HG03521 (cell line): ENCODE results near the gene ZNF17.

Experiments
- ATAC-seq: cut with Tn5 transposase; IDR thresholded peaks from one replicate; pipeline ENCODE4 v1.9.1; 2021; ENCODE audit warnings: mild to moderate bottlenecking, moderate library complexity; ENCODE audit not compliant: unreplicated experiment

Gene ZNF17

DNA sequence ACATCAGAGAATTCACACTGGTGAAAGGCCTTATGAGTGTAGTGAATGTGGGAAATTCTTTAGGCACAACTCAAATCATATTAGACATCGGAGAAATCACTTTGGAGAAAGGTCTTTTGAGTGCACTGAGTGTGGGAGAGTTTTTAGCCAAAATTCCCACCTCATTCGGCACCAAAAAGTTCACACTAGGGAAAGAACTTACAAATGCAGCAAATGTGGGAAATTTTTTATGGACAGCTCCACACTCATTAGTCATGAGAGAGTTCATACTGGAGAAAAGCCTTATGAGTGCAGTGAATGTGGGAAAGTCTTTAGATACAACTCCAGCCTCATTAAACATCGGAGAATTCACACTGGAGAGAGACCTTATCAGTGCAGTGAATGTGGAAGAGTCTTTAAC, 10.1 kb downstream of the ZNF17 start:
- no peak for ATAC-seq

DNA sequence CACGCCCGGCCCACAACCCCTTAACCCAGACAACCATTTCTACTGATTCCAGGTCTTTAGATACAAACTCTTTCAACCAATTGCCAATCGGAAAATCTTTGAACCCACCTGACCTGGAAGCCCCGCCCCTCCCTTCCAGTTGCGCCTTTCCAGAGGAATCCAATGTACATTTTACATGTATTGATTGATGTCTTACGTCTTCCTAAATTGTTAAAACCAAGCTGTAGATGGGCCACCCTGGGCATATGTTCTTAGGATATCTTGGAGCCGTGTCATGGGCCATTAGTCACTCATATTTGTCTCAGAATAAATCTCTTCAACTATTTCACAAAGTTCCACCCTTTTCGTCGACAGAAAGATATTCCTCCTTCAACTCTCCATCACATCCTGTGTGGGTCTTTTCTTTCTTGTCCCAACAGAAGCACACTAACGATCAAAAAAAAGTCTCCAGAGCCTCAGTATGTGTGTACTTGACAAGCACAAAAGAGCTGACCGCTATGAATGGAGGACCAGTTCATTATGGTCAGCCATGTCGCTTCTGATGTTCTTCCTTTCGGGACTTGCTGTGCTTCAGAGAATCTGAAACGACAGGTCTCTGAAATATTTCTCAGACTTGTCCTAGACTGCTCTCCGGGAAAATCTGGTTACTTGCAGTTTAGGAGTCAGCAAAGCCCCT, 23.6 kb downstream of the ZNF17 start:
- no peak for ATAC-seq

- ATAC-seq = peak; percentile 93
Observed at GRCh38 chr19:57435062-57435978, 24.4 kb downstream of the ZNF17 start, which contains the start of gene ZNF749. ZNF749 (plus strand) TSS chr19:57435325; CDS start chr19:57435579, 254 bp downstream.

DNA sequence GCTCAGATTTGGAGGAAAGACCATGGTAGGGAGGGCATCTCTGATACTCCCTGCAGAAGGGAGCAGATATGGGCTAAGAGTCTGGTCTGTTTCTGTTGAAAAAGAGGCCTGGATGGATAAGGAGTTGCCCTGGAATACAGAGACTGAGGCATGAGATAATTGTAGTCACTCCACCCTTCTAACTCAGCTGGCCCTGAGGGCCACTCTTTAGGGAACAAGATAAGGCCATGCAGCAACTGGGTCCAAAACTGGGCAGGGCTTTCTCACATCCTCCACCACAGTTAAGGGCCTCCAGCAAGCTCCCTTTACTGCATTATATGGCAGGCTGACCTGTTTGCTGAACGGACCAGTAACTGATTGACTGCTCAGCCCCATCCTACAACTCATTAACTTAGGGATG, 25.5 kb downstream of the ZNF17 start:
- no peak for ATAC-seq

GRCh38 chr19:57437931-57438330, 27.0 kb downstream of the ZNF17 start:
- ATAC-seq = no peak

GRCh38 chr19:57438925-57439324, 28.0 kb downstream of the ZNF17 start:
- ATAC-seq = no peak

DNA sequence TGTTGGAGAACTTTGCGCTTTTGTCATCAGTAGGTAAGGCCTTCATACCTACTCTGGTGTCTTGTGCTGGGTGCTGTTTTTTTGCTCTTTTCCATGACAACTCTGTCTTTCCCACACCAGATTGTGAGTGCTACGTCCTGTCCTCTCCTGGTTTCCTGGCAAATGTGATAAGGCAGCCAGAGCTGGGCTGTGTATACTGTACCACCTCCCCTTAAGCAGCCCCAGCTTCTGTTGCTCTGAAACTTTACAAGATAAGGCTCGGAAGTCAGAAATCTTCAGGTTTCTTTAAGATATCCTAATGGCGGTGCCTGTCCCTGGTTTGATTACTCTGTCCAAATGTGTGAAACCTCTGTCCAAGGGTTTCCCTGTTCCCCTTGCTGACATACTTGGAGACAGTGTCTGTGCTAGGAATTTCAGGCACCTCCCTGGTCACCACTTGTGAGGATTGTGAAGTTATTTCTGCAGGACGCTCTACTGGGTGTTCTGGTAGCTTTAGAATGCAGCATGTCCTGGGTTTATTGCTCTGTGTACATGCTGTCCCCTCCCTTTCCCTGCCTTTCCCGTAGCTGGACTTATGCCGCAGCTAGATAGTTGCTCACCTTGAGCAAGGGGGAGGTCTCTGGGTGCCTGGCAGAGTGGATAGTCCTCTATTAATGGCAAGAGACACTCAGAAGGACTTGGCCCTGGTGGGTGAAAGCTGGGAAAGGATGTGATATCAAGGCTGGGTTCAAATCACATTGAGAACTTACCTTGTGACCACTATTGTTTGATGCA, 31.2 kb downstream of the ZNF17 start:
- ATAC-seq = no peak

GRCh38 chr19:57443121-57443696, 32.2 kb downstream of the ZNF17 start:
- no peak for ATAC-seq

DNA sequence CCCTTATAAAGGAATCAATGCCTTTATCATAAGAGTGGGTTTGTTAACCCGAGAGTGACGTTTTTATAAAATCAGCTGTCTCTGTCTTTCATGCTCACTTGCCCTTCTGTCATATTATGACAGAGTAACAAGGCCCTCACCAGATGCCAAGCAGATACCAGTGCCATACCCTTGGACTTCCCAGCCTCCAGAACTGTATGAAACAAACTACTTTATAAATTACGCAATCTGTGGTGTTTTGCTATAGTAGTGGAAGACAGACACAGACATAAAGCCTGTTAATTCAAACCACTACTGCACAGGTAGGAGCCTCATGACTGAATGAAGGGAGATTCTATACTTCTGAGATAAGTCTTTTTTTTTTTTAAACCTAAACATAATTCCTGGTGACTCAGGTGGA, 41.3 kb downstream of the ZNF17 start:
- no peak for ATAC-seq

DNA sequence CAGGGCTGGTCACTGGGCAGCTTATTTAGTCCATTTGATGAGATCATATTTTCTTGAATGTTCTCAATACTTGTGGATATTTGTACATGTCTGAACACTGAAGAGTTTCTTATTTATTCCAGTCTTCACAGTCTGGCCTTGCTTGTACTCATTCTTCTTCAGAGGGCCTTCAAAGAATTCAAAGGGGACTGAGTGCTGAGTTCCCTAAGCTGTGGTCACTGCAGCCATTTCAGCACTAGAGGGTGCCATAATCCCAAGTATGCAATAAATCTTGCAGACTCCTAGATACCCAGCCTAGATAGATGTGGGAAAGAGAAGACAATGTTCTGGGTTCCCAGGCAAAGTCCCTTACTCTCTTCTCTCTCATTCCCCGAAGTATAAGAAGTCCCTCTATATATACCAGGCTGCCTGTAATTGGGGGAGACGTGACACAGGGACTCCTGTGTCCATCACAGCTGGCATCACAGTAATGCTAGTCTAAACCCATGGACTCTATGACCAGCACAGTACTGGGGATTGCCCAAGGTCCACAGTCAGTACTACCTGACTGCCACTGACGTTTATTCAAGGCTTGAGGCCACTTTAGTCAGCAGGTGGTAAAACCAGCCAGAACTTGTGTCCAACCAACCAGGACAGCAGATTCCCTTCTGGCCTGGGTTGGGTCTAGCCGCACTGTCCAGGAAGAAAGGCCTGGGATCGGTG, 54.9 kb downstream of the ZNF17 start:
- ATAC-seq = no peak

DNA sequence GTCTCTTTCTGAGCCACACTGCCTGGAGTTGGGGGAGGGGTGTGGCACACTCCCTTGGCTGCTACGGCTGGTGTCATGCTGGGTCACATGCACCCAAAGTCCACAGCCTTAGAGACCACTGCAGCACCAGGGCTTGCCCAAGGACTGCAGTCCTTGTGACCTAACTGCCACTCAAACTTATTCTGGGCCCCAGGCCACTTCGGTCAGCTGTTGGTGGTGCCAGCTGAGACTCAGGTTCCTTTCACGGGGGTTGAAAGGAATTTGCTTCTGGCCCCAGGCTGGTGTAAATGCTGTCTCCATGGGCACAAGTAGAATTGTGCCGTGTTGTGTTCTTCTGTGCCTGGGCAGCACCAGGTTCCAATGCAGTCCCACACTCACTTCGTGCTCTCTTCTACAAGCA, 55.5 kb downstream of the ZNF17 start:
- no peak for ATAC-seq
